SK-N-SH treated with all-trans-retinoic acid at 6 μM for 48 hours (cell line): ENCODE measurements around the gene CFD.
"Not testable (repeated sequence)": the region's sequence is repeated elsewhere in the genome, so short reads cannot be mapped to it uniquely, and the experiment has no call there.

Source experiments
- ATAC-seq: fragments of 200-7000 bp; cut with Tn5 transposase; 3 replicates; pipeline ENCODE4 v1.9.1; 2020; ENCODE audit warnings: mild to moderate bottlenecking, moderate library complexity
- ARNTL ChIP-seq: fragments of 450-650 bp; formaldehyde crosslinking; IDR thresholded peaks from 2 replicates; pipeline ENCODE4 v1.5.0; 2020; ENCODE audit warnings: low read depth, mild to moderate bottlenecking, moderate library complexity, borderline replicate concordance
- BACH2 ChIP-seq: fragments of 250-450 bp; sonication (Bioruptor Pico); IDR thresholded peaks from 2 replicates; pipeline ENCODE4 v1.9.0; 2021; ENCODE audit warnings: mild to moderate bottlenecking, borderline replicate concordance
- CSDC2 ChIP-seq: fragments of 250-450 bp; sonication (Bioruptor Pico); IDR thresholded peaks from 2 replicates; pipeline ENCODE4 v1.5.0; 2020; ENCODE audit warnings: mild to moderate bottlenecking, moderate library complexity
- ESRRG ChIP-seq: fragments of 250-450 bp; sonication (Bioruptor Pico); IDR thresholded peaks from 2 replicates; pipeline ENCODE4 v1.6.1; 2021; ENCODE audit warnings: mild to moderate bottlenecking
- GLIS3 ChIP-seq: fragments of 250-450 bp; sonication (Bioruptor Pico); IDR thresholded peaks from 2 replicates; pipeline ENCODE4 v1.5.0; 2020; ENCODE audit warnings: mild to moderate bottlenecking, moderate library complexity
- ISL1 ChIP-seq: fragments of 250-450 bp; sonication (Bioruptor Pico); IDR thresholded peaks from 2 replicates; pipeline ENCODE4 v2.1.2; 2022; ENCODE audit warnings: mild to moderate bottlenecking, moderate library complexity
- OSR1 ChIP-seq: fragments of 250-450 bp; sonication (Bioruptor Pico); IDR thresholded peaks from 2 replicates; pipeline ENCODE4 v1.8.0; 2022; ENCODE audit warnings: moderate library complexity, mild to moderate bottlenecking, inconsistent platforms
- SNAI2 ChIP-seq: fragments of 250-450 bp; sonication (Bioruptor Pico); IDR thresholded peaks from 2 replicates; pipeline ENCODE4 v1.5.0; 2020; ENCODE audit warnings: mild to moderate bottlenecking, moderate library complexity
- TCF4 ChIP-seq: fragments of 250-450 bp; sonication (Bioruptor Pico); IDR thresholded peaks from 2 replicates; pipeline ENCODE4 v1.8.0; 2021; ENCODE audit warnings: mild to moderate bottlenecking, moderate library complexity, borderline replicate concordance
- TOX ChIP-seq: fragments of 250-450 bp; sonication (Bioruptor Pico); IDR thresholded peaks from 2 replicates; pipeline ENCODE4 v1.8.0; 2021; ENCODE audit warnings: mild to moderate bottlenecking, moderate library complexity, borderline replicate concordance
- ZC3H10 ChIP-seq: fragments of 250-450 bp; sonication (Bioruptor Pico); IDR thresholded peaks from 2 replicates; pipeline ENCODE4 v1.5.1; 2021; ENCODE audit warnings: mild to moderate bottlenecking, moderate library complexity
- ZFP3 ChIP-seq: fragments of 250-450 bp; sonication (Bioruptor Pico); IDR thresholded peaks from 2 replicates; pipeline ENCODE4 v1.5.0; 2020; ENCODE audit warnings: mild to moderate bottlenecking, moderate library complexity
- ZNF565 ChIP-seq: fragments of 450-650 bp; formaldehyde crosslinking; conservative IDR thresholded peaks from 2 replicates; pipeline ENCODE4 v1.5.0; 2020; ENCODE audit warnings: low read depth, mild to moderate bottlenecking, moderate library complexity
- ZNF70 ChIP-seq: fragments of 450-650 bp; formaldehyde crosslinking; IDR thresholded peaks from 2 replicates; pipeline ENCODE4 v1.5.0; 2020; ENCODE audit warnings: mild to moderate bottlenecking, moderate library complexity
- ZNF8 ChIP-seq: fragments of 450-650 bp; formaldehyde crosslinking; IDR thresholded peaks from 2 replicates; pipeline ENCODE4 v1.5.0; 2020; ENCODE audit warnings: mild to moderate bottlenecking, moderate library complexity
- TF ChIP-seq, protein P1 (sequence below): fragments of 250-450 bp; sonication (Bioruptor Pico); IDR thresholded peaks from 2 replicates; pipeline ENCODE4 v1.5.1; 2021; ENCODE audit warnings: mild to moderate bottlenecking, moderate library complexity
- TF ChIP-seq, protein P2 (sequence below): fragments of 250-450 bp; sonication (Bioruptor Pico); IDR thresholded peaks from 2 replicates; pipeline ENCODE4 v1.8.0; 2021; ENCODE audit warnings: low read depth, mild to moderate bottlenecking, moderate library complexity, borderline replicate concordance
- TF ChIP-seq, protein P3 (sequence below): fragments of 250-450 bp; sonication (Bioruptor Pico); IDR thresholded peaks from 2 replicates; pipeline ENCODE4 v1.8.0; 2020; ENCODE audit warnings: mild to moderate bottlenecking, moderate library complexity, borderline replicate concordance
- TF ChIP-seq, protein P4 (sequence below): fragments of 250-450 bp; sonication (Bioruptor Pico); IDR thresholded peaks from 2 replicates; pipeline ENCODE4 v1.5.1; 2020; ENCODE audit warnings: low read depth, mild to moderate bottlenecking, moderate library complexity
- TF ChIP-seq, protein P5 (sequence below): fragments of 250-450 bp; sonication (Bioruptor Pico); IDR thresholded peaks from 2 replicates; pipeline ENCODE4 v1.5.0; 2020; ENCODE audit warnings: mild to moderate bottlenecking, moderate library complexity

Gene CFD

DNA sequence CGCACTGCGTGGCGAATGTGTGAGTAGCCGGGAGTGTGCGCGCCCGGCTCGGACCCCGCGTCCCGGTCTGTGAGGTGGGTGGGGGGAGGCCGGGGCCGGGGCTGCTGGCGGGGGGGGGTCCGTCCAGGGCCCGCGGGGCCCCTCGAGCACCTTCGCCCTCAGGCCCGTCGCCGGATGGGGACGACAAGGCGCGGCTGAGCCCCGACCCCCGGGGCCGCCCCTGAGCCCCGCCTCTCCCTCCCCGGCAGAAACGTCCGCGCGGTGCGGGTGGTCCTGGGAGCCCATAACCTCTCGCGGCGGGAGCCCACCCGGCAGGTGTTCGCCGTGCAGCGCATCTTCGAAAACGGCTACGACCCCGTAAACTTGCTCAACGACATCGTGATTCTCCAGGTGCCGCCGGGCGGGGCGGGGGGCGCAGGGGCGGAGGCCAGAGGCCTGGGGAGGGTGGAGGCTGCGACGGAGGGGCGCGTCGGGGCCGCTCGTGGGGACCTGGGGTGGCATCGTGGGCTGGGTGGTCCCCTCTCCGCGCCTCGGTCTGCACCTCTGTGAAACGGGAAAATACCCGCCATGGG lies 6.4 kb upstream of the CFD start:
- TF ChIP-seq ARNTL (CRISPR knock-in tag): no peak
- TF ChIP-seq OSR1 (CRISPR knock-in tag): no peak
- TF ChIP-seq SNAI2 (CRISPR knock-in tag): no peak
- TF ChIP-seq, protein P1, sequence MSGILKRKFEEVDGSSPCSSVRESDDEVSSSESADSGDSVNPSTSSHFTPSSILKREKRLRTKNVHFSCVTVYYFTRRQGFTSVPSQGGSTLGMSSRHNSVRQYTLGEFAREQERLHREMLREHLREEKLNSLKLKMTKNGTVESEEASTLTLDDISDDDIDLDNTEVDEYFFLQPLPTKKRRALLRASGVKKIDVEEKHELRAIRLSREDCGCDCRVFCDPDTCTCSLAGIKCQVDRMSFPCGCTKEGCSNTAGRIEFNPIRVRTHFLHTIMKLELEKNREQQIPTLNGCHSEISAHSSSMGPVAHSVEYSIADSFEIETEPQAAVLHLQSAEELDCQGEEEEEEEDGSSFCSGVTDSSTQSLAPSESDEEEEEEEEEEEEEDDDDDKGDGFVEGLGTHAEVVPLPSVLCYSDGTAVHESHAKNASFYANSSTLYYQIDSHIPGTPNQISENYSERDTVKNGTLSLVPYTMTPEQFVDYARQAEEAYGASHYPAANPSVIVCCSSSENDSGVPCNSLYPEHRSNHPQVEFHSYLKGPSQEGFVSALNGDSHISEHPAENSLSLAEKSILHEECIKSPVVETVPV (CRISPR knock-in tag): no peak
- no peak for TF ChIP-seq CSDC2 (CRISPR knock-in tag)
- no peak for TF ChIP-seq ZNF565
- TF ChIP-seq ESRRG (CRISPR knock-in tag): no peak
- TF ChIP-seq, protein P2, sequence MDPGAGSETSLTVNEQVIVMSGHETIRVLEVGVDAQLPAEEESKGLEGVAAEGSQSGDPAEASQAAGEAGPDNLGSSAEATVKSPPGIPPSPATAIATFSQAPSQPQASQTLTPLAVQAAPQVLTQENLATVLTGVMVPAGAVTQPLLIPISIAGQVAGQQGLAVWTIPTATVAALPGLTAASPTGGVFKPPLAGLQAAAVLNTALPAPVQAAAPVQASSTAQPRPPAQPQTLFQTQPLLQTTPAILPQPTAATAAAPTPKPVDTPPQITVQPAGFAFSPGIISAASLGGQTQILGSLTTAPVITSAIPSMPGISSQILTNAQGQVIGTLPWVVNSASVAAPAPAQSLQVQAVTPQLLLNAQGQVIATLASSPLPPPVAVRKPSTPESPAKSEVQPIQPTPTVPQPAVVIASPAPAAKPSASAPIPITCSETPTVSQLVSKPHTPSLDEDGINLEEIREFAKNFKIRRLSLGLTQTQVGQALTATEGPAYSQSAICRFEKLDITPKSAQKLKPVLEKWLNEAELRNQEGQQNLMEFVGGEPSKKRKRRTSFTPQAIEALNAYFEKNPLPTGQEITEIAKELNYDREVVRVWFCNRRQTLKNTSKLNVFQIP (CRISPR knock-in tag): no peak
- no peak for TF ChIP-seq ZNF8 (CRISPR knock-in tag)
- TF ChIP-seq, protein P3, sequence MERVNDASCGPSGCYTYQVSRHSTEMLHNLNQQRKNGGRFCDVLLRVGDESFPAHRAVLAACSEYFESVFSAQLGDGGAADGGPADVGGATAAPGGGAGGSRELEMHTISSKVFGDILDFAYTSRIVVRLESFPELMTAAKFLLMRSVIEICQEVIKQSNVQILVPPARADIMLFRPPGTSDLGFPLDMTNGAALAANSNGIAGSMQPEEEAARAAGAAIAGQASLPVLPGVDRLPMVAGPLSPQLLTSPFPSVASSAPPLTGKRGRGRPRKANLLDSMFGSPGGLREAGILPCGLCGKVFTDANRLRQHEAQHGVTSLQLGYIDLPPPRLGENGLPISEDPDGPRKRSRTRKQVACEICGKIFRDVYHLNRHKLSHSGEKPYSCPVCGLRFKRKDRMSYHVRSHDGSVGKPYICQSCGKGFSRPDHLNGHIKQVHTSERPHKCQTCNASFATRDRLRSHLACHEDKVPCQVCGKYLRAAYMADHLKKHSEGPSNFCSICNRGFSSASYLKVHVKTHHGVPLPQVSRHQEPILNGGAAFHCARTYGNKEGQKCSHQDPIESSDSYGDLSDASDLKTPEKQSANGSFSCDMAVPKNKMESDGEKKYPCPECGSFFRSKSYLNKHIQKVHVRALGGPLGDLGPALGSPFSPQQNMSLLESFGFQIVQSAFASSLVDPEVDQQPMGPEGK: no peak
- TF ChIP-seq GLIS3 (CRISPR knock-in tag): no peak
- TF ChIP-seq, protein P4, sequence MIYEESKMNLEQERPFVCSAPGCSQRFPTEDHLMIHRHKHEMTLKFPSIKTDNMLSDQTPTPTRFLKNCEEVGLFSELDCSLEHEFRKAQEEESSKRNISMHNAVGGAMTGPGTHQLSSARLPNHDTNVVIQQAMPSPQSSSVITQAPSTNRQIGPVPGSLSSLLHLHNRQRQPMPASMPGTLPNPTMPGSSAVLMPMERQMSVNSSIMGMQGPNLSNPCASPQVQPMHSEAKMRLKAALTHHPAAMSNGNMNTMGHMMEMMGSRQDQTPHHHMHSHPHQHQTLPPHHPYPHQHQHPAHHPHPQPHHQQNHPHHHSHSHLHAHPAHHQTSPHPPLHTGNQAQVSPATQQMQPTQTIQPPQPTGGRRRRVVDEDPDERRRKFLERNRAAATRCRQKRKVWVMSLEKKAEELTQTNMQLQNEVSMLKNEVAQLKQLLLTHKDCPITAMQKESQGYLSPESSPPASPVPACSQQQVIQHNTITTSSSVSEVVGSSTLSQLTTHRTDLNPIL (CRISPR knock-in tag): no peak
- TF ChIP-seq ZC3H10 (CRISPR knock-in tag): no peak
- TF ChIP-seq ZNF70 (CRISPR knock-in tag): no peak
- no peak for TF ChIP-seq TOX (CRISPR knock-in tag)
- TF ChIP-seq ZFP3 (CRISPR knock-in tag): no peak
- no peak for ATAC-seq

DNA sequence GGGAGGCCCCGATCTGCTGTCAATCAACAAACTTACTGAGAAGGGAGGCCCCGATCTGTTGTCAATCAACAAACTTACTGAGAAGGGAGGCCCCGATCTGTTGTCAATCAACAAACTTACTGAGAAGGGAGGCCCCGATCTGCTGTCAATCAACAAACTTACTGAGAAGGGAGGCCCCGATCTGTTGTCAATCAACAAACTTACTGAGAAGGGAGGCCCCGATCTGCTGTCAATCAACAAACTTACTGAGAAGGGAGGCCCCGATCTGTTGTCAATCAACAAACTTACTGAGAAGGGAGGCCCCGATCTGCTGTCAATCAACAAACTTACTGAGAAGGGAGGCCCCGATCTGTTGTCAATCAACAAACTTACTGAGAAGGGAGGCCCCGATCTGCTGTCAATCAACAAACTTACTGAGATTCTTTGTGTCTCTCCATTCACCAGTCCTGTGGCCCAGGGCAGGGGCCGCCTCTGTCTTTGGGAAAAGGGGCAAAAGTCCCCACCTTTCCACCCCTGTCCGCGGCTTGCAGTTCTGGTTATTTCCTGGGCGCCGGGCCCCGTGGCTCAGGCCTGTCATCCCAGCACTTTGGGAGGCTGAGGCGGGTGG lies 5.7 kb upstream of the CFD start:
- ATAC-seq: not testable (repeated sequence)

DNA sequence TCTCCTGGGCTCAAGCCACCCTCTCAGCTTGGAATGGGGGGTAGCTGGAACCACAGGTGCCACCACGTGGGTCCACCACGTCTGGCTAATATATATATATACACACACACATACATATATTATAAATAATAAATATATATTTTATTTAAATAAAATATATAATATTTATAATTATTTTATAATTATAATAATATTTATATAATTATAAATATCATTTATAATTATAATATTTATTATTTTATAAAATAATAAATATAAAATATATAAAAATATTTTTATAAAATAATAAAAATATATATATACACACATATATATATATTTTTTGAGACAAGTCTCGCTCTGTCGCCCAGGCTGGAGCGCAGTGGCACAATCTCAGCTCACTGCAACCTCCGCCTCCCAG lies 4.9 kb upstream of the CFD start:
- TF ChIP-seq ZNF70 (CRISPR knock-in tag): no peak
- no peak for TF ChIP-seq CSDC2 (CRISPR knock-in tag)
- TF ChIP-seq ZFP3 (CRISPR knock-in tag): no peak
- no peak for TF ChIP-seq ARNTL (CRISPR knock-in tag)
- TF ChIP-seq TCF4: no peak
- no peak for TF ChIP-seq BACH2 (CRISPR knock-in tag)
- no peak for TF ChIP-seq TOX (CRISPR knock-in tag)
- TF ChIP-seq GLIS3 (CRISPR knock-in tag): no peak
- TF ChIP-seq, protein P2 (CRISPR knock-in tag): no peak
- TF ChIP-seq, protein P5, sequence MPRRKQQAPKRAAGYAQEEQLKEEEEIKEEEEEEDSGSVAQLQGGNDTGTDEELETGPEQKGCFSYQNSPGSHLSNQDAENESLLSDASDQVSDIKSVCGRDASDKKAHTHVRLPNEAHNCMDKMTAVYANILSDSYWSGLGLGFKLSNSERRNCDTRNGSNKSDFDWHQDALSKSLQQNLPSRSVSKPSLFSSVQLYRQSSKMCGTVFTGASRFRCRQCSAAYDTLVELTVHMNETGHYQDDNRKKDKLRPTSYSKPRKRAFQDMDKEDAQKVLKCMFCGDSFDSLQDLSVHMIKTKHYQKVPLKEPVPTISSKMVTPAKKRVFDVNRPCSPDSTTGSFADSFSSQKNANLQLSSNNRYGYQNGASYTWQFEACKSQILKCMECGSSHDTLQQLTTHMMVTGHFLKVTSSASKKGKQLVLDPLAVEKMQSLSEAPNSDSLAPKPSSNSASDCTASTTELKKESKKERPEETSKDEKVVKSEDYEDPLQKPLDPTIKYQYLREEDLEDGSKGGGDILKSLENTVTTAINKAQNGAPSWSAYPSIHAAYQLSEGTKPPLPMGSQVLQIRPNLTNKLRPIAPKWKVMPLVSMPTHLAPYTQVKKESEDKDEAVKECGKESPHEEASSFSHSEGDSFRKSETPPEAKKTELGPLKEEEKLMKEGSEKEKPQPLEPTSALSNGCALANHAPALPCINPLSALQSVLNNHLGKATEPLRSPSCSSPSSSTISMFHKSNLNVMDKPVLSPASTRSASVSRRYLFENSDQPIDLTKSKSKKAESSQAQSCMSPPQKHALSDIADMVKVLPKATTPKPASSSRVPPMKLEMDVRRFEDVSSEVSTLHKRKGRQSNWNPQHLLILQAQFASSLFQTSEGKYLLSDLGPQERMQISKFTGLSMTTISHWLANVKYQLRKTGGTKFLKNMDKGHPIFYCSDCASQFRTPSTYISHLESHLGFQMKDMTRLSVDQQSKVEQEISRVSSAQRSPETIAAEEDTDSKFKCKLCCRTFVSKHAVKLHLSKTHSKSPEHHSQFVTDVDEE (CRISPR knock-in tag): no peak
- TF ChIP-seq ESRRG (CRISPR knock-in tag): no peak
- no peak for TF ChIP-seq SNAI2 (CRISPR knock-in tag)
- no peak for TF ChIP-seq ZNF565
- no peak for TF ChIP-seq OSR1 (CRISPR knock-in tag)
- TF ChIP-seq, protein P1 (CRISPR knock-in tag): no peak
- TF ChIP-seq ISL1: no peak
- no peak for ATAC-seq
